Coronary artery (tissue), 2 donors: ENCODE measurements around the gene CSTF2T.

Experiments
- DNase-seq: peaks from one replicate; pipeline ENCODE4 v3.0.0-alpha.2; 2017; ENCODE audit warnings: low spot score
- H3K27ac ChIP-seq, 2 donors: fragments of 200-600 bp; sonication (generic); one replicate each; pipeline ENCODE4 v1.5.1; 2016 to 2019
- H3K4me3 ChIP-seq: fragments of 200-600 bp; sonication (generic); 2 replicates; pipeline ENCODE4 v1.5.1; 2016; ENCODE audit warnings: mild to moderate bottlenecking, moderate library complexity
- CTCF ChIP-seq: fragments of 200-600 bp; sonication (generic); IDR thresholded peaks from one replicate; pipeline ENCODE4 v1.5.1; 2019; ENCODE audit warnings: antibody characterized with exemption

The CSTF2T gene

GRCh38 chr10:51733057-51733456 is 33.7 kb upstream of the CSTF2T start:
- H3K4me3 ChIP-seq = no peak overlapping the region
- DNase-seq = no peak
- no peak for TF ChIP-seq CTCF
- H3K27ac ChIP-seq = no peak overlapping the region

- no peak for DNase-seq
- Histone ChIP-seq H3K27ac (no peak overlapping the region), H3K4me3 (no peak overlapping the region)
- TF ChIP-seq CTCF = no peak
Observed at GRCh38 chr10:51729822-51730555, 30.6 kb upstream of the CSTF2T start.

GRCh38 chr10:51724038-51724437 is 24.6 kb upstream of the CSTF2T start:
- DNase-seq = no peak
- no peak for TF ChIP-seq CTCF
- no peak overlapping the region for H3K27ac ChIP-seq

GRCh38 chr10:51718804-51719291 is 19.5 kb upstream of the CSTF2T start:
- no peak for TF ChIP-seq CTCF
- H3K27ac ChIP-seq = no peak overlapping the region
- DNase-seq = no peak

More at GRCh38 chr10:51724038-51724437, 24.6 kb upstream of the CSTF2T start:
- no peak overlapping the region for H3K4me3 ChIP-seq

GRCh38 chr10:51716981-51717380 is 17.6 kb upstream of the CSTF2T start:
- H3K27ac ChIP-seq = peak overlapping the region in 1 of 2 donors; percentile 71
- no peak for DNase-seq
- H3K4me3 ChIP-seq = no peak overlapping the region
- TF ChIP-seq CTCF = no peak

More at GRCh38 chr10:51718804-51719291, 19.5 kb upstream of the CSTF2T start:
- H3K4me3 ChIP-seq = no peak overlapping the region

- TF ChIP-seq CTCF = no peak
- Histone ChIP-seq H3K4me3 (no peak overlapping the region), H3K27ac (no peak overlapping the region)
- no peak for DNase-seq
Observed at GRCh38 chr10:51711519-51711891, 12.1 kb upstream of the CSTF2T start.

- DNase-seq = no peak
- no peak for TF ChIP-seq CTCF
- H3K27ac ChIP-seq = peak overlapping the region in 1 of 2 donors; percentile 81
- H3K4me3 ChIP-seq = no peak overlapping the region
Observed at GRCh38 chr10:51709324-51709972, 10.1 kb upstream of the CSTF2T start.
